Endothelial cell of umbilical vein (primary cell): ENCODE data around the gene RBSN. TPM values are rescaled to one million over a fixed set of nuclear protein-coding genes. Genes with fewer than 3 reads are reported as not detected.
A peak's percentile ranks its signal among the peaks of the same experiment; 100 is the strongest.

Experiments
- BruUV-seq: library from RNA; stranded (reverse); fragments of 400-500 nt; replicated peaks from 2 replicates; lab custom pipeline; 2021; lab: Mats Ljungman, UMichigan
- CTCF ChIA-PET: fragments of 300-600, 350-600 bp; sonication (Branson Sonifier 250); formaldehyde crosslinking; loops from one replicate; lab custom pipeline; 2021; ENCODE audit warnings: antibody characterized with exemption, inconsistent platforms; lab: Charles Lee
- POLR2A ChIA-PET: fragments of 300-600, 350-600 bp; sonication (Branson Sonifier 250); formaldehyde crosslinking; loops from one replicate; lab custom pipeline; 2021; ENCODE audit warnings: antibody characterized with exemption, inconsistent platforms; lab: Charles Lee
- DNase-seq: peaks from one replicate; pipeline ENCODE4 v3.0.0-alpha.2; 2011; ENCODE audit warnings: low read depth, low spot score
- FAIRE-seq: peaks from 2 replicates; lab custom pipeline; 2011; peaks lifted over from hg19 to GRCh38; lab: Jason Lieb, UNC
- H2AFZ ChIP-seq: 2 replicates; pipeline ENCODE4 v1.6.0; 2012; ENCODE audit warnings: low read depth, low read length, control low read depth, inconsistent platforms
- H3K27ac ChIP-seq: 2 replicates; pipeline ENCODE4 v1.5.1; 2011; ENCODE audit warnings: low read depth, mild to moderate bottlenecking, control low read depth, low read length, moderate library complexity; ENCODE audit not compliant: insufficient read depth
- H3K27me3 ChIP-seq, 2 experiments: 2 replicates each; pipeline versions ENCODE4 v1.6.0 to v1.6.1; 2011; ENCODE audit warnings: low read length in 2 of 2, mixed read lengths in 1 of 2; ENCODE audit not compliant: control insufficient read depth in 2 of 2, insufficient read depth in 2 of 2
- H3K36me3 ChIP-seq, 2 experiments: 2 replicates in 1 of 2; 3 replicates in 1 of 2; pipeline ENCODE4 v1.5.1; 2011; ENCODE audit warnings: low read length in 2 of 2, mild to moderate bottlenecking in 1 of 2, moderate library complexity in 1 of 2; ENCODE audit not compliant: control insufficient read depth in 2 of 2, insufficient read depth in 2 of 2; ENCODE audit errors: extremely low read depth in 1 of 2
- H3K4me1 ChIP-seq: 3 replicates; pipeline ENCODE4 v1.5.1; 2011; ENCODE audit warnings: mild to moderate bottlenecking, low read length; ENCODE audit not compliant: control insufficient read depth, insufficient read depth; ENCODE audit errors: extremely low read depth
- H3K4me2 ChIP-seq: 2 replicates; pipeline ENCODE4 v1.6.1; 2011; ENCODE audit warnings: low read length, control low read depth, mixed read lengths; ENCODE audit not compliant: insufficient read depth
- H3K4me3 ChIP-seq, 3 experiments: fragments of 200-600 bp in 1 of 3; sonication (generic), shearing (Covaris generic) in 1 of 3; replicated peaks in 1 of 3; 2 replicates each; pipeline ENCODE4 v1.5.1; 2011 to 2016; ENCODE audit warnings: control low read depth in 3 of 3, low read length in 3 of 3, mild to moderate bottlenecking in 2 of 3, inconsistent platforms in 1 of 3, low read depth in 1 of 3, moderate library complexity in 1 of 3; ENCODE audit not compliant: insufficient read depth in 1 of 3
- H3K79me2 ChIP-seq: 2 replicates; pipeline ENCODE4 v1.6.0; 2012; ENCODE audit warnings: low read length, inconsistent platforms; ENCODE audit not compliant: control insufficient read depth, insufficient read depth
- H3K9ac ChIP-seq: replicated peaks from 2 replicates; pipeline ENCODE3; 2011; ENCODE audit warnings: low read length, control low read depth; ENCODE audit not compliant: insufficient read depth; ENCODE audit errors: extremely low read depth
- H3K9me1 ChIP-seq: replicated peaks from 3 replicates; pipeline ENCODE4 v1.6.0; 2011; ENCODE audit warnings: mild to moderate bottlenecking, low read length; ENCODE audit not compliant: control insufficient read depth, insufficient read depth; ENCODE audit errors: extremely low read depth
- H3K9me3 ChIP-seq: replicated peaks from 2 replicates; pipeline ENCODE4 v1.5.1; 2012; ENCODE audit warnings: low read length, inconsistent platforms; ENCODE audit not compliant: control insufficient read depth, insufficient read depth
- H4K20me1 ChIP-seq: replicated peaks from 2 replicates; pipeline ENCODE3; 2011; ENCODE audit warnings: mild to moderate bottlenecking, low read length; ENCODE audit not compliant: control insufficient read depth, insufficient read depth; ENCODE audit errors: extremely low read depth
- EZH2 ChIP-seq: IDR thresholded peaks from 2 replicates; pipeline ENCODE4 v1.6.1; 2012; ENCODE audit warnings: borderline replicate concordance, low read depth, mild to moderate bottlenecking, moderate library complexity, low read length, inconsistent platforms; ENCODE audit not compliant: severe bottlenecking
- FOS ChIP-seq: IDR thresholded peaks from 2 replicates; pipeline ENCODE4 v1.6.1; 2011; ENCODE audit warnings: mild to moderate bottlenecking, low read length, moderate library complexity, borderline replicate concordance; ENCODE audit not compliant: insufficient read depth
- GATA2 ChIP-seq: IDR thresholded peaks from 2 replicates; pipeline ENCODE4 v1.7.0; 2011; ENCODE audit warnings: low read depth, mild to moderate bottlenecking, moderate library complexity, mixed read lengths, low read length; ENCODE audit not compliant: insufficient read length, insufficient read depth
- JUN ChIP-seq: IDR thresholded peaks from 2 replicates; pipeline ENCODE4 v1.6.1; 2011; ENCODE audit warnings: borderline replicate concordance, low read depth; ENCODE audit not compliant: insufficient read length, insufficient read depth
- MYC ChIP-seq: IDR thresholded peaks from one replicate; pipeline ENCODE4 v1.6.1; 2011; ENCODE audit warnings: mild to moderate bottlenecking, low read depth, low read length
- POLR2A ChIP-seq: IDR thresholded peaks from 2 replicates; pipeline ENCODE4 v1.6.1; 2012; ENCODE audit warnings: low read depth, mild to moderate bottlenecking, control low read depth, low read length
- POLR2AphosphoS5 ChIP-seq: IDR thresholded peaks from 2 replicates; pipeline ENCODE4 v1.6.1; 2012; ENCODE audit warnings: low read depth, mild to moderate bottlenecking, control low read depth, low read length, moderate library complexity; ENCODE audit not compliant: insufficient read depth
- dilution Hi-C: fragments of 300-500 bp; cut with MboI; formaldehyde crosslinking; loops from one replicate; pipeline ENCODE4 v1.15.0; 2019; ENCODE audit warnings: low sequenced_read_pairs; ENCODE audit not compliant: extremely low pct_ligation_motif_present
- intact Hi-C: fragments of 100-400 bp; cut with micrococcal nuclease; formaldehyde crosslinking; loops from one replicate; pipeline ENCODE4 v1.10.0; 2022
- polyA plus RNA-seq, 4 experiments: library from polyadenylated mRNA; depleted of rRNA in 3 of 4; stranded (reverse) in 3 of 4; unstranded in 1 of 4; fragments of >200 nt; gene quantifications; 2 replicates each; pipeline versions ENCODE4 v1.2.1 to v1.2.3, GENCODE V29; 2011 to 2012; ENCODE audit warnings: missing spikeins in 1 of 4
- total RNA-seq: library from RNA; stranded (reverse); gene quantifications from 2 replicates; pipeline ENCODE4 v1.2.3, GENCODE V29; 2021
- TF ChIP-seq, protein P1 (sequence below), 2 donors: IDR thresholded peaks; 1 replicate in 1 of 2; 2 replicates in 1 of 2; pipeline ENCODE4 v1.5.1; 2011; ENCODE audit warnings: low read length in 2 of 2, mild to moderate bottlenecking in 2 of 2, moderate library complexity in 2 of 2, control low read depth in 1 of 2, inconsistent platforms in 1 of 2, low read depth in 1 of 2; ENCODE audit not compliant: insufficient read depth in 1 of 2; ENCODE audit errors: extremely low read depth in 1 of 2
- TF ChIP-seq, protein P2 (sequence below): IDR thresholded peaks from 2 replicates; pipeline ENCODE4 v1.6.1; 2011; ENCODE audit not compliant: insufficient read depth, insufficient read length

RBSN gene
- total and polyA plus RNA-seq, 2 donors (not counting 3 experiments of a cell fraction or from before 2014, with no cell fraction given): 6.7 to 23.6 TPM

DNA sequence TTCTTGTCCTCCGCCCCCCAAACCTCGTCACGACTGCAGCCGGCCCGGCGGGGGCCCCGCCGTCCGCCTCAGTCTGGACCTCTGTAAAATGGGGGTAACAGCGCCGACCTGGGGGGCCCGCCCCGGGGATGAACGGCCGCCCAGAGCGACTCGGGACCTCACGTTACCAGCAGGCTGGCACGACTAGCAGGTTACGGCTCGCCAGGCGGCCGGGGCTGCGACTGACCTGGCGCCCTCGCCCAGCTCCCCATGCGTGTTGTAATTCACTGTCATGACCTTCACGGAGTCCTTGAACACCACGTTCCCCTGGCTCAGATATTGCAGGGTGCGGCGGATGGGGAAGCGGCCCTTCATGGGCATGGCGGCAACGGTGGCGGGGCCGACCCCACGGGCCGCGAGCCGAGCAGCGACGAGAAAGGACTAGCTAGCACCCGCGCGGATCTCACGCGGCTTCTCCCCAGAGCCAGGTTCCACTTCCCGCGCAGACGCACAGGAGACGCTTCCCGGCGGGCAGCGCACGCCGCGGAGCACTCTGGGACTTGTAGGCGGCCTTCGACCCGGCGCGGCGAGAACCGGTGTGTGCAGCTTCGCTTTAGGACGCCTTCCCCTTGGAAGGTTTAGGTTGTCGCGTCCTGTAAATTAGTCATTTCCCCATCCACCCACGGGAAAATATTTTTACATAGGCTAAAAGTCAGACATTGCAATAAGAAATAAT, 34.0 kb downstream of the RBSN start, which contains the start of gene MRPS25:
Gene MRPS25 (minus strand): TSS at position 481 of the 715 bp plus-strand sequence. CDS start 121 bp downstream, at position 360.
- POLR2A ChIA-PET: no interaction called here
- BruUV-seq: TSS peak; percentile 48
- Histone ChIP-seq H3K4me3 (peak within 1 kb of the TSS; percentile 40 to 71 (median 66)), H3K9ac (peak within 1 kb of the TSS; percentile 79), H3K4me1 (peaks cover 10% of the 10 kb centered on the region), H3K4me2 (peak within 1 kb of the TSS; percentile 88), H3K27me3 (no peaks in the 10 kb centered on the region), H3K9me1 (no peaks in the 10 kb centered on the region), H3K27ac (peak within 1 kb of the TSS; percentile 42), H4K20me1 (no peaks in the 10 kb centered on the region), H3K9me3 (no peaks in the 10 kb centered on the region), H3K36me3 (no peaks in the 10 kb centered on the region), H2AFZ (peak within 1 kb of the TSS; percentile 49), H3K79me2 (peaks cover 25% of the 10 kb centered on the region)
- dilution Hi-C loops: no loop called here
- intact Hi-C loops: loop anchor here (1.0 to 2.0 kb wide), 4 partner anchors 14 to 117 kb away; partner anchors contain the start of gene RBSN
- peak; percentile 96 for DNase-seq
- TF ChIP-seq GATA2 (no peak), POLR2AphosphoS5 (peak; percentile 97), JUN (no peak), FOS (no peak), EZH2 (no peak), MYC (no peak), POLR2A (peak; percentile 96)
- TF ChIP-seq, protein P1, sequence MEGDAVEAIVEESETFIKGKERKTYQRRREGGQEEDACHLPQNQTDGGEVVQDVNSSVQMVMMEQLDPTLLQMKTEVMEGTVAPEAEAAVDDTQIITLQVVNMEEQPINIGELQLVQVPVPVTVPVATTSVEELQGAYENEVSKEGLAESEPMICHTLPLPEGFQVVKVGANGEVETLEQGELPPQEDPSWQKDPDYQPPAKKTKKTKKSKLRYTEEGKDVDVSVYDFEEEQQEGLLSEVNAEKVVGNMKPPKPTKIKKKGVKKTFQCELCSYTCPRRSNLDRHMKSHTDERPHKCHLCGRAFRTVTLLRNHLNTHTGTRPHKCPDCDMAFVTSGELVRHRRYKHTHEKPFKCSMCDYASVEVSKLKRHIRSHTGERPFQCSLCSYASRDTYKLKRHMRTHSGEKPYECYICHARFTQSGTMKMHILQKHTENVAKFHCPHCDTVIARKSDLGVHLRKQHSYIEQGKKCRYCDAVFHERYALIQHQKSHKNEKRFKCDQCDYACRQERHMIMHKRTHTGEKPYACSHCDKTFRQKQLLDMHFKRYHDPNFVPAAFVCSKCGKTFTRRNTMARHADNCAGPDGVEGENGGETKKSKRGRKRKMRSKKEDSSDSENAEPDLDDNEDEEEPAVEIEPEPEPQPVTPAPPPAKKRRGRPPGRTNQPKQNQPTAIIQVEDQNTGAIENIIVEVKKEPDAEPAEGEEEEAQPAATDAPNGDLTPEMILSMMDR (IDR thresholded peaks at IDR 0.05; ENCODE audit: extremely low read depth in 1 of 2, insufficient read depth in 1 of 2, low read depth in 1 of 2, low read length in 2 of 2): no peak
- TF ChIP-seq, protein P2, sequence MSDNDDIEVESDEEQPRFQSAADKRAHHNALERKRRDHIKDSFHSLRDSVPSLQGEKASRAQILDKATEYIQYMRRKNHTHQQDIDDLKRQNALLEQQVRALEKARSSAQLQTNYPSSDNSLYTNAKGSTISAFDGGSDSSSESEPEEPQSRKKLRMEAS: no peak
- peak; percentile 99 for FAIRE-seq
- CTCF ChIA-PET: interaction anchor here (1.0 to 1.7 kb wide), 4 partner anchors 14 to 34 kb away, joined by 3 to 17 read pairs (median 6); partner anchors contain the start of gene RBSN
